PC-9 (cell line): ENCODE measurements around the gene GNL1. TPM values are rescaled to one million over a fixed set of nuclear protein-coding genes. Genes with fewer than 3 reads are reported as not detected.
A peak's percentile ranks its signal among the peaks of the same experiment; 100 is the strongest.

Experiments used
- BruUV-seq: library from RNA; stranded (reverse); fragments of 400-500 nt; replicated peaks from 2 replicates; lab custom pipeline; 2021; lab: Mats Ljungman, UMichigan
- CTCF ChIA-PET: fragments of 300-600 bp; sonication (Branson Sonifier 250); formaldehyde crosslinking; loops from one replicate; lab custom pipeline; 2022; ENCODE audit warnings: antibody characterized with exemption; lab: Charles Lee
- POLR2A ChIA-PET: fragments of 300-600 bp; sonication (Branson Sonifier 250); formaldehyde crosslinking; loops from one replicate; lab custom pipeline; 2022; ENCODE audit warnings: antibody characterized with exemption; ENCODE audit not compliant: unreplicated experiment; lab: Charles Lee
- DNase-seq, 2 experiments: peaks; one replicate each; pipeline versions ENCODE4 v3.0.0 to v3.0.0-alpha.2; 2015 to 2022; ENCODE audit warnings: mixed read lengths in 1 of 2
- H2AFZ ChIP-seq: fragments of 200-600 bp; sonication (generic); 2 replicates; pipeline ENCODE4 v1.8.1; 2017; ENCODE audit warnings: antibody characterized with exemption
- H3F3A ChIP-seq: fragments of 200-600 bp; sonication (generic); 2 replicates; pipeline ENCODE4 v1.8.1; 2017; ENCODE audit warnings: antibody characterized with exemption, mild to moderate bottlenecking, low read depth; ENCODE audit not compliant: insufficient read depth
- H3K27ac ChIP-seq: fragments of 200-600 bp; sonication (generic); 2 replicates; pipeline ENCODE4 v1.6.1; 2016; ENCODE audit warnings: mixed run types
- H3K27me3 ChIP-seq: fragments of 200-600 bp; sonication (generic); 2 replicates; pipeline ENCODE4 v1.6.1; 2016; ENCODE audit warnings: low read depth, mixed run types; ENCODE audit not compliant: insufficient read depth
- H3K36me3 ChIP-seq: fragments of 200-600 bp; sonication (generic); 2 replicates; pipeline ENCODE4 v1.6.1; 2016; ENCODE audit warnings: low read depth, mixed run types
- H3K4me1 ChIP-seq: fragments of 200-600 bp; sonication (generic); replicated peaks from 2 replicates; pipeline ENCODE4 v1.6.1; 2016; ENCODE audit warnings: mixed run types; ENCODE audit not compliant: insufficient read depth
- H3K4me2 ChIP-seq: fragments of 200-600 bp; sonication (generic); 2 replicates; pipeline ENCODE4 v1.6.1; 2017; ENCODE audit warnings: mixed run types
- H3K4me3 ChIP-seq: fragments of 200-600 bp; sonication (generic); 2 replicates; pipeline ENCODE4 v1.6.1; 2016; ENCODE audit warnings: mixed run types
- H3K79me2 ChIP-seq: fragments of 200-600 bp; sonication (generic); 2 replicates; pipeline ENCODE4 v1.6.1; 2017; ENCODE audit warnings: low read depth, mixed run types
- H3K9me2 ChIP-seq: fragments of 200-600 bp; sonication (generic); 2 replicates; pipeline ENCODE4 v1.8.1; 2017; ENCODE audit warnings: mild to moderate bottlenecking; ENCODE audit not compliant: insufficient read depth
- H3K9me3 ChIP-seq: fragments of 200-600 bp; sonication (generic); 2 replicates; pipeline ENCODE4 v1.8.1; 2016; ENCODE audit warnings: low read depth; ENCODE audit not compliant: insufficient read depth
- H4K20me1 ChIP-seq: fragments of 200-600 bp; sonication (generic); 2 replicates; pipeline ENCODE4 v1.8.1; 2017; ENCODE audit not compliant: insufficient read depth
- CTCF ChIP-seq: fragments of 200-600 bp; sonication (generic); conservative IDR thresholded peaks from 2 replicates; pipeline ENCODE4 v1.6.1; 2017; ENCODE audit warnings: mixed run types, antibody characterized with exemption, mild to moderate bottlenecking, moderate library complexity
- EZH2 ChIP-seq: fragments of 200-600 bp; sonication (generic); IDR thresholded peaks from 2 replicates; pipeline ENCODE4 v1.8.0; 2017; ENCODE audit warnings: antibody characterized with exemption, low read depth
- intact Hi-C: fragments of 100-400 bp; cut with micrococcal nuclease; formaldehyde crosslinking; loops from one replicate; pipeline ENCODE4 v1.10.0; 2022; ENCODE audit not compliant: unreplicated experiment
- total RNA-seq: library from RNA; stranded (reverse); gene quantifications from 2 replicates; pipeline ENCODE4 v1.2.3, GENCODE V29; 2021

The GNL1 gene
- total RNA-seq, 1 experiment from 2014 or later, result 114 TPM

- Histone ChIP-seq H3K4me1 (peaks cover 47% of the 10 kb centered on the region), H3K36me3 (peaks cover 40% of the 10 kb centered on the region), H3K9me2 (no peaks in the 10 kb centered on the region), H3K27me3 (no peaks in the 10 kb centered on the region), H4K20me1 (no peaks in the 10 kb centered on the region; the same call in 1 of the 2 replicates), H3K4me3 (no peak overlapping the region), H2AFZ (no peak overlapping the region), H3K9me3 (no peaks in the 10 kb centered on the region), H3K27ac (peak overlapping the region; percentile 84), H3K79me2 (peaks cover 18% of the 10 kb centered on the region), H3F3A (peaks cover 77% of the 10 kb centered on the region), H3K4me2 (peak overlapping the region; percentile 62)
- intact Hi-C loops, result no loop called here
- CTCF ChIA-PET, result interaction anchor here (0.7 to 0.9 kb wide), 2 partner anchors 47 to 174 kb away, joined by 3 read pairs; no protein-coding TSS in a partner anchor
- TF ChIP-seq EZH2 (no peak), CTCF (no peak)
- DNase-seq, result no peak
- BruUV-seq, result no TSS peak
- POLR2A ChIA-PET, result interaction anchor here (0.7 kb wide), 1 partner anchor 39 kb away, joined by 3 read pairs; no protein-coding TSS in a partner anchor
These were observed 36.0 kb upstream of the GNL1 start for GRCh38 chr6:30592287-30592686.

GRCh38 chr6:30591008-30591407 lies 34.7 kb upstream of the GNL1 start:
- BruUV-seq, result no TSS peak
- Histone ChIP-seq H3K4me2 (peak overlapping the region; percentile 62), H3K27me3 (no peaks in the 10 kb centered on the region), H3K4me3 (no peak overlapping the region), H3K4me1 (peaks cover 47% of the 10 kb centered on the region), H4K20me1 (no peaks in the 10 kb centered on the region; the same call in 1 of the 2 replicates), H2AFZ (no peak overlapping the region), H3K27ac (peak overlapping the region; percentile 84), H3K36me3 (peaks cover 40% of the 10 kb centered on the region), H3F3A (peaks cover 66% of the 10 kb centered on the region), H3K79me2 (peaks cover 18% of the 10 kb centered on the region), H3K9me2 (no peaks in the 10 kb centered on the region), H3K9me3 (no peaks in the 10 kb centered on the region)
- intact Hi-C loops, result loop anchor here (1.0 kb wide), 5 partner anchors 20 to 104 kb away; partner anchors contain the start of genes ABCF1, GNL1 and HLA-E
- DNase-seq, result peak; percentile 86 to 98
- ChIA-PET CTCF (interaction anchor here (0.6 to 1.3 kb wide), 6 partner anchors 20 to 489 kb away, joined by 3 to 6 read pairs (median 4); partner anchors contain the start of genes ABCF1 and MRPS18B), POLR2A (interaction anchor here (0.5 to 1.1 kb wide), 12 partner anchors 10 to 532 kb away, joined by 3 to 23 read pairs (median 6); partner anchors contain the start of gene ABCF1)
- TF ChIP-seq EZH2 (no peak), CTCF (no peak)

GRCh38 chr6:30590509-30590908 lies 34.2 kb upstream of the GNL1 start:
- no peaks in the 10 kb centered on the region for H3K9me2 ChIP-seq
- H3F3A ChIP-seq, result peaks cover 65% of the 10 kb centered on the region
- no peaks in the 10 kb centered on the region for H3K27me3 ChIP-seq
- H3K4me3 ChIP-seq, result no peak overlapping the region
- no peaks in the 10 kb centered on the region; the same call in 1 of the 2 replicates for H4K20me1 ChIP-seq
- H3K4me2 ChIP-seq, result peak overlapping the region; percentile 62
- ChIA-PET POLR2A (interaction anchor here (0.5 to 1.1 kb wide), 8 partner anchors 10 to 377 kb away, joined by 3 to 23 read pairs (median 6); partner anchors contain the start of gene ABCF1), CTCF (interaction anchor here (0.6 to 1.3 kb wide), 5 partner anchors 19 to 489 kb away, joined by 3 to 5 read pairs (median 4); partner anchors contain the start of gene ABCF1)
- H3K4me1 ChIP-seq, result peaks cover 47% of the 10 kb centered on the region
- peak overlapping the region; percentile 84 for H3K27ac ChIP-seq
- TF ChIP-seq CTCF, result no peak
- TF ChIP-seq EZH2, result no peak
- BruUV-seq, result no TSS peak
- peaks cover 18% of the 10 kb centered on the region for H3K79me2 ChIP-seq
- no peak overlapping the region for H2AFZ ChIP-seq
- no peaks in the 10 kb centered on the region for H3K9me3 ChIP-seq
- peaks cover 40% of the 10 kb centered on the region for H3K36me3 ChIP-seq
- intact Hi-C loops, result no loop called here
- no peak for DNase-seq
